Measurements from ENCODE around the gene MON2. TPM values are rescaled to one million over a fixed set of nuclear protein-coding genes. Genes with fewer than 3 reads are reported as not detected.

The MON2 gene
- total RNA-seq, 1 donor from 2014 or later = 21.3 TPM

DNA sequence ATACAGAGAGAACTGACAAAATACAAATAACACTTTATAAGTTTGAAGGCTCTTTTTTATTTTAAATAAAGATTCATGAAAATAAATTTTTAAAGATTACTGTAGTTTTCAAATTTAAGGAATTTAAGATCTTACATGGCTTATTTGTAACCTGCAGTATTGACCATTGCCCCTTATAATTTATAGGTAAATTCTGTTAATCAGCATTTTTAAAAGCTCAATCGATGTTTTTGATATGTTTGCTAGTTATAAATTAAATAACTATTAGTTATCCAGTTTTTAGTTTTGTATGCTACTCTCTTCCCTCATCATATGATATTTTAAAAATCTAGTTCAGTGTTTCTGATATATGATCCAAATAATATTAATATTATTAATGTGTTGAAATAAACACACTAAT, 109.9 kb downstream of the MON2 start:
- Histone ChIP-seq H3K27me3 (ENCODE audit: control insufficient read depth, insufficient read depth, low read length) (no peaks in the 10 kb centered on the region), H3K36me3 (ENCODE audit: control insufficient read depth, insufficient read depth, low read length) (peaks cover 1% of the 10 kb centered on the region), H3K4me3 (ENCODE audit: low read depth, low read length) (no peak overlapping the region)
- no peak for TF ChIP-seq CTCF (IDR thresholded peaks at IDR 0.05; ENCODE audit: insufficient read depth, low read length, severe bottlenecking)
- FAIRE-seq (no peak), DNase-seq (ENCODE audit: low read depth) (no peak)

DNA sequence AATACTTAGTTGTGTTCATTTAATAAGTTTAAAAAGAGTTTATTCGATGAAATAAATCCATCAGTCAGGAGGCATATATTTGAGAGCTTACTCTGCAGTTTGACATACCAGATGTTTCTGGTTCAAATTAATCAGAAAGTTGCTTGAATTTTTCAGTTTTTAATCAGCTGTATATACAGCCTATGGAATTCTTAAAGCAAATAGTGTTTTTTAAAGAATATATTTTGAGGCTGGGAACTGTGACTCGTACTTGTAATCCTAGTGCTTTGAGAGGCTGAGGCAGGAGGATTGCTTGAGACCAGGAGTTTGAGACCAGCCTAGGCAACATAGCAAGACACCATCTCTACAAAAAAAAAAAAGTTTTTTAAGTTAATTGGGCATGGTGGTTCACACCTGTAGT, 112.1 kb downstream of the MON2 start:
- TF ChIP-seq CTCF (IDR thresholded peaks at IDR 0.05; ENCODE audit: insufficient read depth, low read length, severe bottlenecking) = no peak
- no peak overlapping the region for H3K4me3 ChIP-seq (ENCODE audit: low read depth, low read length)
- peaks cover 1% of the 10 kb centered on the region for H3K36me3 ChIP-seq (ENCODE audit: control insufficient read depth, insufficient read depth, low read length)
- DNase-seq (ENCODE audit: low read depth) (no peak), FAIRE-seq (no peak)
- H3K27me3 ChIP-seq (ENCODE audit: control insufficient read depth, insufficient read depth, low read length) = no peaks in the 10 kb centered on the region

DNA sequence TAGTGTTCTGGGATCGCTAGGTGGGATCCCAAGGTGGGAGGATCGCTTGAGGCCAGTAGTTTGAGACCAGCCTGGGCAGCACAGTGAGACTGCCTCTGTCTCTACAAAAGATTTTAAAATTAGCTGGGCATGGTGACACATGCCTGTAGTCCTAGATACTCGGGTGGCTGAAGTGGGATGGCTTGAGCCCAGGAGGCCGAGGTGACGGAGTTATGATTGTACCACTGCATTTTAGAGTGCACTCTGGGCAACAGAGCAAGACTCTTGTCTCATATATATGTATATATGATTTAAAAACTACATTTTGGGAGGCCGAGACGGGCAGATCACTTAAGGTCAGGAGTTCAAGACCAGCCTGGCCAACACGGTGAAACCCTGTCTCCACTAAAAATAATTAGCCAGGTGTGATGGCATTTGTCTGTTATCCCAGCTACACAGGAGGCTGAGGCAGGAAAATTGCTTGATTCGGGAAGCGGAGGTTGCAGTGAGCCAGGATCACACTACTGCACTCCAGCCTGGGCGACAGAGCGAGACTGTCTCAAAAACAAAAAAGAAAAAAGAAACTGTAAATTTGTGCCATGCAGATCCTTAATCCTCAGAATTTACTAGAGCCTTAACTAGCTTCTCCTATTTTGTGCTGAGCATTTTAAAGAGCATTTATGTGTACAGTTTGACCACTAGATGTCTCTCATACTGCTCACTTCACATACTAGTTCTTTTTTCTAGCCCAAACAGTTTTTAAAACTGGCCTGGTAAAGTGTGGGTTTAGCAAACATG, 114.8 kb downstream of the MON2 start:
- peak; percentile 64 for DNase-seq (ENCODE audit: low read depth)
- Histone ChIP-seq H3K27me3 (ENCODE audit: control insufficient read depth, insufficient read depth, low read length) (no peaks in the 10 kb centered on the region), H3K4me3 (ENCODE audit: low read depth, low read length) (no peak overlapping the region), H3K36me3 (ENCODE audit: control insufficient read depth, insufficient read depth, low read length) (peaks cover 2% of the 10 kb centered on the region)
- FAIRE-seq = no peak
- TF ChIP-seq CTCF (IDR thresholded peaks at IDR 0.05; ENCODE audit: insufficient read depth, low read length, severe bottlenecking) = peak; percentile 57

DNA sequence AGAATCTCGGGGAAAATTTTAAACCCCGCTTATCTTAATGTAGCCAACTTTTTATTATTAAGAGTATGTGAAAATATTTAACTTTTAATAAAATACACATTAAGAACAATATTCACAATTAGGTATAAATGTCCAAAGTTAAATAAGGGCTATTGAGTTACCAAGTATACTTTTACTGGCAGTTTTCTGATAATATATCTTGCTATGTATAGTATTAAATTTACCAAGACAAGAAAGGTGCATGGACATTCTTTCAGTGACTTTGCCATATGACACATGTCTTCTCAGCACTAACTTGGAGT, 115.4 kb downstream of the MON2 start:
- DNase-seq (ENCODE audit: low read depth) = no peak

DNA sequence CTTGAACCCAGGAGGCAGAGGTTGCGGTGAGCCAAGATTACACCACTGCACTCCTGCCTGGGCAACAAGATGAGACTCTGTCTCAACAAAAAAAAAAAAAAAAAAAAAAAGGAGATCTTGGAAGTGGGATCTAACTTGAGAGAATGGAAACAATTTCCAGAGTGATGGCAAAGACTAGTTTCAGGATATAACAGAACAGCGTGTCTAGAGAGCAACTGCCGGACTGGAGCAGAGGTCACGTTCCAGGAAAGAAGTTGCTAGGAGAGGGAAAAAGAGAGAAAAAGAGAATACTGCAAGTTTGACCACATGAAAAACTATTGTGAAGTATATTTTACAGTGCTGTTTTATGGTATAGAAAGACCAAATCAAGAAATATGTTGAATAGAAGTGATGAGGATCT, 118.0 kb downstream of the MON2 start:
- Histone ChIP-seq H3K36me3 (ENCODE audit: control insufficient read depth, insufficient read depth, low read length) (peaks cover 2% of the 10 kb centered on the region), H3K27me3 (ENCODE audit: control insufficient read depth, insufficient read depth, low read length) (no peaks in the 10 kb centered on the region), H3K4me3 (ENCODE audit: low read depth, low read length) (no peak overlapping the region)
- no peak for DNase-seq (ENCODE audit: low read depth)
- FAIRE-seq = no peak
- TF ChIP-seq CTCF (IDR thresholded peaks at IDR 0.05; ENCODE audit: insufficient read depth, low read length, severe bottlenecking) = no peak

More for the DNA sequence above, 115.4 kb downstream of the MON2 start:
- FAIRE-seq = no peak
- Histone ChIP-seq H3K4me3 (ENCODE audit: low read depth, low read length) (no peak overlapping the region), H3K36me3 (ENCODE audit: control insufficient read depth, insufficient read depth, low read length) (peaks cover 2% of the 10 kb centered on the region), H3K27me3 (ENCODE audit: control insufficient read depth, insufficient read depth, low read length) (no peaks in the 10 kb centered on the region)
- TF ChIP-seq CTCF (IDR thresholded peaks at IDR 0.05; ENCODE audit: insufficient read depth, low read length, severe bottlenecking) = no peak

DNA sequence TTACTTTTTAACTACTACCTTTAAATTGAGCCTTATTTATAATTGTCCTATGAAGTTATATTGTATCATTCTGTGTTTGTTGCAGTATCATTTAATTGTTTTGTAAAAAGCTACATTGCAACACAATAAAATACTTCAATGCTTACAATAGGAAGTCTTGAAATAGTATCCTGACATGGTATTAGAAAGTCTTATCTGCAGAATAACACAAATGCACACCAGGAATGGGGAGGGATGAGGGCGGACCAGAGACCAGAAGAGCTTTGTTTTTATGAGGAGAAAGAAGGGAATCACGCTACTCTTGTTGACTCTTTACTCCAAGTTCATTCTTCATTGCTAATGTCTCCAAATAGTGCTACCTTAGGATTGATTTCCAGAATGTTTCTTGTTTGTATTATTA, 120.2 kb downstream of the MON2 start:
- TF ChIP-seq CTCF (IDR thresholded peaks at IDR 0.05; ENCODE audit: insufficient read depth, low read length, severe bottlenecking) = no peak
- peaks cover 2% of the 10 kb centered on the region for H3K36me3 ChIP-seq (ENCODE audit: control insufficient read depth, insufficient read depth, low read length)
- DNase-seq (ENCODE audit: low read depth) (no peak), FAIRE-seq (no peak)
- H3K27me3 ChIP-seq (ENCODE audit: control insufficient read depth, insufficient read depth, low read length) = no peaks in the 10 kb centered on the region
- no peak overlapping the region for H3K4me3 ChIP-seq (ENCODE audit: low read depth, low read length)
